MM.1S (cell line): Measurements from ENCODE around the gene SNX5.

Experiments
- CTCF ChIP-seq: fragments of 300-600 bp; sonication (generic); IDR thresholded peaks from 2 replicates; pipeline ENCODE4 v1.5.1; 2016; ENCODE audit warnings: antibody characterized with exemption, low read length, mixed read lengths
- EZH2 ChIP-seq: fragments of 300-600 bp; sonication (generic); optimal IDR thresholded peaks from 2 replicates; pipeline ENCODE3; 2017; ENCODE audit warnings: low read depth, mild to moderate bottlenecking, antibody characterized with exemption, low read length, mixed read lengths
- EZH2phosphoT487 ChIP-seq: fragments of 300-600 bp; sonication (generic); IDR thresholded peaks from 2 replicates; pipeline ENCODE4 v1.6.1; 2018; ENCODE audit warnings: antibody characterized with exemption, low read length

GRCh38 chr20:17912916-17913315 lies 55.7 kb downstream of the SNX5 start:
- TF ChIP-seq CTCF: no peak
- no peak for TF ChIP-seq EZH2
- no peak for TF ChIP-seq EZH2phosphoT487
